Measurements from ENCODE around the gene GALNT16.

The GALNT16 gene

GRCh38 chr14:69351911-69352310 lies 92.0 kb downstream of the GALNT16 start:
- ATAC-seq = no peak
- TF ChIP-seq ZNF565 (CRISPR knock-in tag; conservative IDR thresholded peaks at IDR 0.05; ENCODE audit: low read depth) (no peak), ZFP30 (CRISPR knock-in tag; IDR thresholded peaks at IDR 0.05) (no peak), ZFP3 (CRISPR knock-in tag; IDR thresholded peaks at IDR 0.05) (no peak)

GRCh38 chr14:69353168-69353567 lies 93.2 kb downstream of the GALNT16 start:
- no peak for ATAC-seq
- no peak for TF ChIP-seq TCF4 (CRISPR knock-in tag; IDR thresholded peaks at IDR 0.05; ENCODE audit: borderline replicate concordance)

DNA sequence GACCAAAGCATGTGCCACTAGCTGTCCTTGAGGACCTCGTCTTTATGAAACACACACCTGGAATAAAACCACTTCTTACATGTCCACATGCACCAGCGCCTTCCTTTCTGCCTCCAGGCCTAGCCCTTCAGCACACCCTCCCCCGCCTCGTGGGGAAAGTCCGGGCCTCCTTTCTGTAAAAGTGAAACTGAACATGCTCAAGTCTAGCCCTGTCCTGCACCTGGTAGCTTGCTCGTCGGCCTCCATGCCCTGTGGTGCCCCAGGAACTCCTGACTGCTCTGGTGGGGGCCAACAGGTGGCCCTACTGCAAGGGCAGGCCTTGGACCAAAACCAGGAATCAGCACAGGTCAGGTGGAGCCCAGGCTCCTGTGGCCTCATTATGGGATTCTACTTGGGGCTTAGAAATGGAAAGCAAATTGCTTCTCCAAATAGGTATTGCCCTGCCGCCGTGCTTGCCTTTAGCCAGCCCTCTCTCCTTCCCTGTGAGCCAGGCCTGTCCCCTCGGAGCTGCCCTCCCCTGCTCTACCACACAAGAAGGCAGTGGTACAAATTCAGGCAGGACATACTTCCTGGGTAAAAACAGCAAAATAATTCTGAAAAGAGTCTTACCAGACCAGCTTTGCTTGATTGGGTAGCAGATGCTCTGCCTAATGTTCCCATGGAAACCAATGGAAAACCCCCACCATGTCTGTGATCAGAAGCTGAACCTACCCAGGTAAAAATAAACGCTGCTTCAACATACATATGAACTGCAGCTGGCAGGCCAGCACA lies 94.6 kb downstream of the GALNT16 start:
- TF ChIP-seq BACH2 (CRISPR knock-in tag; IDR thresholded peaks at IDR 0.05; ENCODE audit: borderline replicate concordance) = no peak
- no peak for TF ChIP-seq ZNF565 (CRISPR knock-in tag; conservative IDR thresholded peaks at IDR 0.05; ENCODE audit: low read depth)
- TF ChIP-seq ZFP3 (CRISPR knock-in tag; IDR thresholded peaks at IDR 0.05) = no peak
- no peak for TF ChIP-seq ISL1 (CRISPR knock-in tag; IDR thresholded peaks at IDR 0.05)
- TF ChIP-seq TCF4 (CRISPR knock-in tag; IDR thresholded peaks at IDR 0.05; ENCODE audit: borderline replicate concordance) = no peak
- no peak for ATAC-seq

GRCh38 chr14:69355154-69355597 lies 95.2 kb downstream of the GALNT16 start:
- TF ChIP-seq ZNF8 (CRISPR knock-in tag; IDR thresholded peaks at IDR 0.05) (no peak), BACH2 (CRISPR knock-in tag; IDR thresholded peaks at IDR 0.05; ENCODE audit: borderline replicate concordance) (no peak), ZFP30 (CRISPR knock-in tag; IDR thresholded peaks at IDR 0.05) (no peak), SNAI2 (CRISPR knock-in tag; IDR thresholded peaks at IDR 0.05) (no peak), ISL1 (CRISPR knock-in tag; IDR thresholded peaks at IDR 0.05) (no peak), CSDC2 (CRISPR knock-in tag; IDR thresholded peaks at IDR 0.05) (no peak), ZNF70 (CRISPR knock-in tag; IDR thresholded peaks at IDR 0.05) (no peak), TOX (CRISPR knock-in tag; IDR thresholded peaks at IDR 0.05; ENCODE audit: borderline replicate concordance) (no peak), PPARA (CRISPR knock-in tag; IDR thresholded peaks at IDR 0.05; ENCODE audit: borderline replicate concordance) (no peak), ZNF565 (CRISPR knock-in tag; conservative IDR thresholded peaks at IDR 0.05; ENCODE audit: low read depth) (no peak), ZFP3 (CRISPR knock-in tag; IDR thresholded peaks at IDR 0.05) (no peak), OSR1 (CRISPR knock-in tag; IDR thresholded peaks at IDR 0.05) (no peak), TCF4 (CRISPR knock-in tag; IDR thresholded peaks at IDR 0.05; ENCODE audit: borderline replicate concordance) (no peak), POU6F1 (CRISPR knock-in tag; IDR thresholded peaks at IDR 0.05; ENCODE audit: borderline replicate concordance, low read depth) (no peak), ARNTL (CRISPR knock-in tag; IDR thresholded peaks at IDR 0.05; ENCODE audit: borderline replicate concordance, low read depth) (no peak)
- TF ChIP-seq, protein P1, sequence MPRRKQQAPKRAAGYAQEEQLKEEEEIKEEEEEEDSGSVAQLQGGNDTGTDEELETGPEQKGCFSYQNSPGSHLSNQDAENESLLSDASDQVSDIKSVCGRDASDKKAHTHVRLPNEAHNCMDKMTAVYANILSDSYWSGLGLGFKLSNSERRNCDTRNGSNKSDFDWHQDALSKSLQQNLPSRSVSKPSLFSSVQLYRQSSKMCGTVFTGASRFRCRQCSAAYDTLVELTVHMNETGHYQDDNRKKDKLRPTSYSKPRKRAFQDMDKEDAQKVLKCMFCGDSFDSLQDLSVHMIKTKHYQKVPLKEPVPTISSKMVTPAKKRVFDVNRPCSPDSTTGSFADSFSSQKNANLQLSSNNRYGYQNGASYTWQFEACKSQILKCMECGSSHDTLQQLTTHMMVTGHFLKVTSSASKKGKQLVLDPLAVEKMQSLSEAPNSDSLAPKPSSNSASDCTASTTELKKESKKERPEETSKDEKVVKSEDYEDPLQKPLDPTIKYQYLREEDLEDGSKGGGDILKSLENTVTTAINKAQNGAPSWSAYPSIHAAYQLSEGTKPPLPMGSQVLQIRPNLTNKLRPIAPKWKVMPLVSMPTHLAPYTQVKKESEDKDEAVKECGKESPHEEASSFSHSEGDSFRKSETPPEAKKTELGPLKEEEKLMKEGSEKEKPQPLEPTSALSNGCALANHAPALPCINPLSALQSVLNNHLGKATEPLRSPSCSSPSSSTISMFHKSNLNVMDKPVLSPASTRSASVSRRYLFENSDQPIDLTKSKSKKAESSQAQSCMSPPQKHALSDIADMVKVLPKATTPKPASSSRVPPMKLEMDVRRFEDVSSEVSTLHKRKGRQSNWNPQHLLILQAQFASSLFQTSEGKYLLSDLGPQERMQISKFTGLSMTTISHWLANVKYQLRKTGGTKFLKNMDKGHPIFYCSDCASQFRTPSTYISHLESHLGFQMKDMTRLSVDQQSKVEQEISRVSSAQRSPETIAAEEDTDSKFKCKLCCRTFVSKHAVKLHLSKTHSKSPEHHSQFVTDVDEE (CRISPR knock-in tag; IDR thresholded peaks at IDR 0.05) = no peak
- peak; percentile 6; the same call in 2 of the 3 replicates for ATAC-seq

DNA sequence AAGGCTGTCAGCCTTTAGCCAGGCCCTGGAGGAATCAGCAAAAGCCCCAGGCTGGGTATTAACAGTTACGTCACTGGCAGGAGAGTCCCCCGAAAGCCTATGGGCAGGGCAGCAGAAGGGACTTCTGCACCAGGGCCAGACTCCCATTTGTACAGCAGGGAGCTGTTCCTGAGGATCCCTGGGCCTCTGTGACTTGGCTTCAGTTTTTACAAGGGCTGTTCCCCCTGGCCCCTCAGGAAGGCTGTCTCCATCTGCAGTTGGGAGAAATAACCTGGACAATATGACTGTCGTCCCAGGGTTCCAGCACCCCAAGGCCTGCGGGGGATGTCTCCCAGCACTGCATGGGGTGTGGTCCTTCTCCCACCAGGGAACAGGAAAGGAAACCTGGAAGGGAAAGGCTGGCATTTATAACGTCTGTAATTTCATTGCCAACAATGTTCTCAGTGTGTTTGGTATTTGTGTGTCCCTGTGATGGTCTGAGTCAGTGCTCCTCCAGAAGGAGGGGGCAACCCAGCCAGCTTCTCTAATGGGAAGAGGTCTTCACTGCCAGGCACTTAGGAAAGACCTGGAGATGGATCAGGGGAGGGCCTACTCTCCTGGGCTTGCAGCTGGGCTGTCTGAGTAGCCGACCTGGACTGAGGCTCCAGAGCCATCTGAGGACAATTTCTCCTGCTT lies 95.8 kb downstream of the GALNT16 start:
- peak; percentile 87 for ATAC-seq
- TF ChIP-seq, protein P2, sequence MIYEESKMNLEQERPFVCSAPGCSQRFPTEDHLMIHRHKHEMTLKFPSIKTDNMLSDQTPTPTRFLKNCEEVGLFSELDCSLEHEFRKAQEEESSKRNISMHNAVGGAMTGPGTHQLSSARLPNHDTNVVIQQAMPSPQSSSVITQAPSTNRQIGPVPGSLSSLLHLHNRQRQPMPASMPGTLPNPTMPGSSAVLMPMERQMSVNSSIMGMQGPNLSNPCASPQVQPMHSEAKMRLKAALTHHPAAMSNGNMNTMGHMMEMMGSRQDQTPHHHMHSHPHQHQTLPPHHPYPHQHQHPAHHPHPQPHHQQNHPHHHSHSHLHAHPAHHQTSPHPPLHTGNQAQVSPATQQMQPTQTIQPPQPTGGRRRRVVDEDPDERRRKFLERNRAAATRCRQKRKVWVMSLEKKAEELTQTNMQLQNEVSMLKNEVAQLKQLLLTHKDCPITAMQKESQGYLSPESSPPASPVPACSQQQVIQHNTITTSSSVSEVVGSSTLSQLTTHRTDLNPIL (CRISPR knock-in tag; IDR thresholded peaks at IDR 0.05; ENCODE audit: low read depth) = no peak
- TF ChIP-seq ZNF8 (CRISPR knock-in tag; IDR thresholded peaks at IDR 0.05) = no peak
- no peak for TF ChIP-seq POU6F1 (CRISPR knock-in tag; IDR thresholded peaks at IDR 0.05; ENCODE audit: borderline replicate concordance, low read depth)
- TF ChIP-seq CSDC2 (CRISPR knock-in tag; IDR thresholded peaks at IDR 0.05) = no peak
- TF ChIP-seq, protein P1 (CRISPR knock-in tag; IDR thresholded peaks at IDR 0.05) = no peak
- no peak for TF ChIP-seq RARB (CRISPR knock-in tag; IDR thresholded peaks at IDR 0.05)
- TF ChIP-seq ISL1 (CRISPR knock-in tag; IDR thresholded peaks at IDR 0.05) = no peak
- no peak for TF ChIP-seq ZNF70 (CRISPR knock-in tag; IDR thresholded peaks at IDR 0.05)
- TF ChIP-seq TOX (CRISPR knock-in tag; IDR thresholded peaks at IDR 0.05; ENCODE audit: borderline replicate concordance) = no peak
- no peak for TF ChIP-seq ZFP30 (CRISPR knock-in tag; IDR thresholded peaks at IDR 0.05)
- TF ChIP-seq ZC3H10 (CRISPR knock-in tag; IDR thresholded peaks at IDR 0.05) = no peak

Measured in SK-N-SH treated with all-trans-retinoic acid at 6 μM for 48 hours (cell line).